ENCODE results near the gene BCOR.
A peak's percentile ranks its signal among the peaks of the same experiment; 100 is the strongest.

Gene BCOR

GRCh38 chrX:40085714-40086113, 12.0 kb downstream of the BCOR start:
- ATAC-seq = no peak
- H3K27me3 Mint-ChIP-seq = no peaks in the 10 kb centered on the region
- H3K4me1 Mint-ChIP-seq = peaks cover 55% of the 10 kb centered on the region
- no peaks in the 10 kb centered on the region for H3K36me3 Mint-ChIP-seq
- no peak overlapping the region for H3K27ac Mint-ChIP-seq
- H3K9me3 Mint-ChIP-seq = no peaks in the 10 kb centered on the region
- no peak overlapping the region for H3K4me3 Mint-ChIP-seq

- H3K4me1 Mint-ChIP-seq = peaks cover 53% of the 10 kb centered on the region
- no peaks in the 10 kb centered on the region for H3K36me3 Mint-ChIP-seq
- ATAC-seq = no peak
- H3K27ac Mint-ChIP-seq = no peak overlapping the region
- no peaks in the 10 kb centered on the region for H3K9me3 Mint-ChIP-seq
- no peak overlapping the region for H3K4me3 Mint-ChIP-seq
- no peaks in the 10 kb centered on the region for H3K27me3 Mint-ChIP-seq
Measured at GRCh38 chrX:40085102-40085551, 12.6 kb downstream of the BCOR start.

GRCh38 chrX:40084471-40085101, 13.2 kb downstream of the BCOR start:
- Mint-ChIP-seq H3K27ac (no peak overlapping the region), H3K36me3 (no peaks in the 10 kb centered on the region), H3K4me1 (peaks cover 51% of the 10 kb centered on the region), H3K27me3 (no peaks in the 10 kb centered on the region), H3K4me3 (peak overlapping the region; percentile 66), H3K9me3 (no peaks in the 10 kb centered on the region)
- ATAC-seq = no peak

DNA sequence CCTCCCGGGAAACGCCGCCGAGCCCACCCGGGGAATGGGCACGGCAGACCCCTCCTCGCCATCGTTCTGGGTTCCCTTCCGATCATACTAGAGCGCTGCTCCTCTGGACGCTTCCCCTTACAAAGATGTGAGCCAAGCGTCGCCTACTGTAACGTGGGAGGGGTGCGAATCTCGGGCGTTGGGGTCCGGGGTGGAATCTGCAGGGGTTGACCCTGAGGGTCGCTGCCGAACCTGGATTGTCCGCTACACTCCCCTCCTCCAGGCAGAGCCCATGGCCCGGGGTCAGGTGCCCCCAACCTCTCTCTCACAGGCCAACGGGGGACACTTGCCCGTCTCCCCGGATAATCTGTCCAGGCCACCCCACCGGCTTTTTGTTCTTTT, 13.8 kb downstream of the BCOR start:
- Mint-ChIP-seq H3K27me3 (no peaks in the 10 kb centered on the region), H3K36me3 (no peaks in the 10 kb centered on the region), H3K4me1 (peaks cover 45% of the 10 kb centered on the region), H3K4me3 (peak overlapping the region; percentile 66), H3K27ac (no peak overlapping the region), H3K9me3 (no peaks in the 10 kb centered on the region)
- ATAC-seq = no peak

DNA sequence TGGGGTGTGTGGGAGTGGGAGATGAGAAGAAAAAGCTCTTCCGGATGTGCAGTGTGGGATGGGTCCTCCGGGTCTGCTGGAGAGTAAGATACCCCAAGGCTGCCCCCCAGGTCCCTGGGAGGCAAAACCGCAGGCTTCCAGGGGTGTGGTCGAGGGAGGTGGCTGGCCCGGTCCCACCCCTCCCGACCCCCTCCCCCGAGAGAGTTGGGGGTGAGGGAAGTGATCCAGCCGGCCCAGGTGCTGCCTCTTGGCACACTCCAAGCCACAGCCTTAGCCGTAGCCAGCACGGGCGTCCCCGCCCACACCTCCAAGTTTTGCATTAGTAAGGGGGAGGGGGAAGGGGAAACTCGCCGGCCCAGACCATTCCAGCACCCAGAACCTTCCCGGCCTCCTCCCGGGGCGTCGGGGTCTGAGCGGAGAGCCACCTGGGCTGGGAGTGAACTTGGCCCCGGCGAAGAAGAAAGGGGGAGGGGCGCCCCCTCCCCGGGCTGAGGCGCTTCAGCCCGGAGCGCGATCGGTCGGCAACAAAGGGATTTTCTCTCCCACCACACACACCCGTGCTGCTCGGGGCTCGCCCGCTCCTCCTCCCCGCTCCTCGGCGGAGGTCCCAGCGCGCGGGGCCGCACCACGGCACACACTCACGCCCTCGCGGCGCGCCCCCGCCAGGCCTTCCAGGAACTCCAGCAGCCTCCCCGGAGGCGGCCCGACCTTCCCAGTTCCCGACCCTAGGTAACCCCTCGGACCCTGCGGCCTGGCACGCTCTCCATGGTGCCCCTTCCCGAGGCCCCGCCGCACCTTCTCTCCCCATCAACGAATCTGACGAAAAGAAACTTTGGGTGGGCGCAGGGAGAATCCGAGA, 14.4 kb downstream of the BCOR start:
- H3K4me1 Mint-ChIP-seq = peaks cover 40% of the 10 kb centered on the region
- no peak overlapping the region for H3K27ac Mint-ChIP-seq
- no peaks in the 10 kb centered on the region for H3K9me3 Mint-ChIP-seq
- peak overlapping the region; percentile 66 for H3K4me3 Mint-ChIP-seq
- H3K27me3 Mint-ChIP-seq = no peaks in the 10 kb centered on the region
- H3K36me3 Mint-ChIP-seq = peaks cover 1% of the 10 kb centered on the region
- ATAC-seq = peak; percentile 61

DNA sequence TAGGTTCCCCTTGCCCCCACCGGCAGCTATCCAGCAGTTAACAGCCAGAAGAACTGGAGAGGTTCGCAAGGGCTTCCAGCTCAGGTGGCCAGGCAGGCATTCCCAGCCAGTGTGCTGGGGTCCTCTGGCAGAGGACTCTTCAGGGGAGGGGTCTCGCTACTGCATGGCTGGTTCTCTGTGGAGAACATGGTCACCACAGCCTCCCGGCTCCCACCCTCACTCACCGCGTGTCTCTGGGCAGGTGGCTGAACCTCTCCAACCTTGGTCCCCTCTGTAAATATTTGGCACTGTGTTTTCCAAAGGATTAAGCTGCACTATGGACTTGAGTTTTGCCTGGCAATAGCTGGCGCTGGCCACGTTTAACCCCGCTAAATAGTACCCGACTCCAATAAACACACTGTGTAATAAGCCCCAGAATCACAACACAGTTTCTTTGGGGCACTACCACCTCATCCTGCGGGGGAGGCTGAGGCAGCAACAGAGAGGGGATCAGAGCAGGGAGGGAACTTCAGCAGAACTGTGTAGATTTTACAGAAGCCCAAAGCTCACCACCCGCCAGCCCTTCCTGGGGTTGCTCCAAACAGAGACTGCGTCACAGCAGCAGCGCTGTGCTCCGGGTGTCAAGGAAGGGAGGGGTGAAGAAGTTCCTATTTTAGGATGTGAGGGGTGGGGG, 15.2 kb downstream of the BCOR start:
- Mint-ChIP-seq H3K4me1 (peaks cover 46% of the 10 kb centered on the region), H3K27ac (no peak overlapping the region), H3K27me3 (no peaks in the 10 kb centered on the region)

DNA sequence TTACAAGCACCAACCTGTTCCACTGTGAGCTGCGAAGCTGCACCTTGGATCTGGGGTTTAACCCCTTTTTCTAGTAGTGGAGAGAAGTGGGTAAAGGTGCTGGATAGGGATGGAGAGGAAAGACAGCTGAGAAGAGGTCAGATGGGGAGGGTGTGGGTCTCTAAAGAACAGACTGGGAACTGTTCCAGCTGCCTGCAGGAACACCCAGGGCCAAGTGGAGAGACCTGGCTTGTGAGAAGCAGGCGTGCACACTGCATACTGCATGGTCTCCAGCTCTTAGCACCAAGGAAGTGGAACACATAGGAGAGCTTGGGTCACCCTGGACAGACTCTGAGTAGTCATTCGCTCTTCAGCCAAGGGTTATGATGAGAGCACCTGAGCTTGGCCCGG, 16.1 kb downstream of the BCOR start:
- Mint-ChIP-seq H3K36me3 (peaks cover 10% of the 10 kb centered on the region), H3K27ac (no peak overlapping the region), H3K4me3 (no peak overlapping the region), H3K27me3 (no peaks in the 10 kb centered on the region), H3K9me3 (no peaks in the 10 kb centered on the region), H3K4me1 (peaks cover 44% of the 10 kb centered on the region)
- no peak for ATAC-seq

More for the DNA sequence above, 15.2 kb downstream of the BCOR start:
- Mint-ChIP-seq H3K36me3 (peaks cover 8% of the 10 kb centered on the region), H3K9me3 (no peaks in the 10 kb centered on the region), H3K4me3 (peak overlapping the region; percentile 43)
- no peak for ATAC-seq

GRCh38 chrX:40080894-40081678, 16.7 kb downstream of the BCOR start:
- no peak overlapping the region for H3K27ac Mint-ChIP-seq
- peaks cover 38% of the 10 kb centered on the region for H3K4me1 Mint-ChIP-seq
- no peak overlapping the region for H3K4me3 Mint-ChIP-seq
- ATAC-seq = no peak
- H3K9me3 Mint-ChIP-seq = no peaks in the 10 kb centered on the region
- H3K27me3 Mint-ChIP-seq = no peaks in the 10 kb centered on the region
- peaks cover 15% of the 10 kb centered on the region for H3K36me3 Mint-ChIP-seq

DNA sequence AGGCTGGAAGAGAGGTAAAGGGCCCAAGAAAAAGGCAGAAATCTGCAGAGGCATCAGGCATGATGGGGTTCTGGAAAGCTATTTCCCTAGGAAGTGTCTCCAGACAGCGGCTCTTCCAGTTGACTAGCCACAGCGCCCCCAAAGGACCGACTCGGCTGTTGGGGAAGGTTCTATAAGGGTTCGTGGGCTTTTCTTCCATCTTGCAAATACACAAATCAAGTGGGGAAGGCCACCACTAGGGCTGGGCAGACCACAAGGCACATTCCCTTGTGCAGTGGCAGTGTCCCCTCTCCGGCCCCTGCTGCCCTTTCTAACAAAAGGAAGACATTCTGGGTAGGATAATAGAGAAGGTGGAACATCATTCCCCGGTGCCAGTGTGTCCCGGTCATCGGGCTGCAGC, 18.2 kb downstream of the BCOR start:
- no peak overlapping the region for H3K27ac Mint-ChIP-seq
- no peak overlapping the region for H3K4me3 Mint-ChIP-seq
- no peak for ATAC-seq
- H3K9me3 Mint-ChIP-seq = no peaks in the 10 kb centered on the region
- peaks cover 30% of the 10 kb centered on the region for H3K4me1 Mint-ChIP-seq
- H3K36me3 Mint-ChIP-seq = peaks cover 16% of the 10 kb centered on the region
- no peaks in the 10 kb centered on the region for H3K27me3 Mint-ChIP-seq

DNA sequence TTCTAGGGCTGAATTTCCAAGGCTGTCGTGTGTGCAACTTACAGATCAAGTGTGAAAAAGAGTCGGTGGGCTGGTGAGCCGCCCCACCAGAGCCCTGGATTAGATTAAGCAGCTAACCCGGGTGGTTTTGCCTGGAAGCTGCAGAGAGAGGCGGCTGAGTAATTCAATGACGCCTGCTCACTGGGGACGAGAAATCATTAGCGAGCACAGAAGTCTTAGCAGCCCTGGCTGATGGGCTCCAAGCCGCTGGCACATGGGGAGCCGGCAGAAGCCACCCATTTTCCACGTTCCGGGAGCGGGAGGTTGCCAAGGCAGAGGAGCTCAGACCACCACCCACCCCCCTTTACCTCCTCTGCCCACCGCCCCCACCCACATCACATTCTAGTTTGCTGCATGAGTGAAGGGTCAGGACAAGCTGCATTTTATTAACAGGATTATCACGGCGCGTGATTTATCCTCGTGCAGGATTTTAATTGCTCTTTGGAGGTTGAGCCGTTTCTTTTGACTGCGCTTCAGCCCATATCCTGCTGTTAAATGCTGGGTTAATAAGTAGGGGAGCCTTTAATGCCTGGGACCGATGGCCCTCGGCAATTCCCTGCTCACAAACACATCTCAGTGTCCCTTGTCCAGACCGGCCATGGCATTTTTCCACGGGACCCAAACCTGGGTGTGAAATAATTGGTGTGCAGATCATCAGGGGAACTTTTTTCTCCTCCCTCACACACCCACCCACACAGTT, 19.1 kb downstream of the BCOR start:
- no peaks in the 10 kb centered on the region for H3K27me3 Mint-ChIP-seq
- no peak overlapping the region for H3K4me3 Mint-ChIP-seq
- peaks cover 22% of the 10 kb centered on the region for H3K4me1 Mint-ChIP-seq
- peaks cover 23% of the 10 kb centered on the region for H3K36me3 Mint-ChIP-seq
- no peak for ATAC-seq
- H3K9me3 Mint-ChIP-seq = no peaks in the 10 kb centered on the region
- no peak overlapping the region for H3K27ac Mint-ChIP-seq

DNA sequence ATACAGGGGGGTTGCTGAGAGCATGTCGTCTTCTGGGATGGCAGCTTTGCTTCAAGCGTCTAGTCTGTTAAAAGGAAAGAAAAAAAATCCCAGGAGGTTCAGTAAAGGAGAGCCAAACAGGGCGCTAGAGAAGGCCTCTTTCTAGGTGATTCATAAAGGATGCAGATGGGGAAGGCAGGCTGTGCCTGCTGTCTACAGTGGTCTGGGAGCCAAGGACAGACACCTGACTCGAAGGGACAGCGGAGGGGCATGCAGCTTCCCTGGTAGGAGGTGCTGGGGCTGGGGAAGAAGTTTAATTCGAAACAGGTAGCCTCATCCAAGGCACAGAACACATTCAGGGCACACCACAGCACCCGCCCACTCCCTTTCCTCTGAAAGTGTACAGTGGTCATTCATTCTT, 19.9 kb downstream of the BCOR start:
- Mint-ChIP-seq H3K36me3 (peaks cover 29% of the 10 kb centered on the region), H3K9me3 (no peaks in the 10 kb centered on the region), H3K27me3 (no peaks in the 10 kb centered on the region), H3K4me3 (no peak overlapping the region), H3K27ac (no peak overlapping the region), H3K4me1 (peaks cover 22% of the 10 kb centered on the region)
- ATAC-seq = no peak

- H3K36me3 Mint-ChIP-seq = peaks cover 33% of the 10 kb centered on the region
- no peak for ATAC-seq
Measured at GRCh38 chrX:40076750-40077575, 20.8 kb downstream of the BCOR start.

GRCh38 chrX:40074959-40075332, 22.8 kb downstream of the BCOR start:
- H3K27me3 Mint-ChIP-seq = no peaks in the 10 kb centered on the region
- H3K4me3 Mint-ChIP-seq = no peak overlapping the region
- H3K4me1 Mint-ChIP-seq = peaks cover 8% of the 10 kb centered on the region
- H3K27ac Mint-ChIP-seq = no peak overlapping the region
- peaks cover 53% of the 10 kb centered on the region for H3K36me3 Mint-ChIP-seq
- no peaks in the 10 kb centered on the region for H3K9me3 Mint-ChIP-seq
- ATAC-seq = no peak

More at GRCh38 chrX:40076750-40077575, 20.8 kb downstream of the BCOR start:
- Mint-ChIP-seq H3K4me3 (no peak overlapping the region), H3K27me3 (no peaks in the 10 kb centered on the region), H3K9me3 (no peaks in the 10 kb centered on the region), H3K4me1 (peaks cover 13% of the 10 kb centered on the region), H3K27ac (no peak overlapping the region)
